KBM-7 (cell line): Measurements from ENCODE around the gene SMIM41.

Source experiments
- DNase-seq: peaks from one replicate; pipeline ENCODE4 v3.0.0-alpha.2; 2015
- in situ Hi-C: fragments of 300-500 bp; cut with MboI; formaldehyde crosslinking; loops from 2 replicates; pipeline ENCODE4 v1.14.3; 2020; ENCODE audit warnings: low sequenced_read_pairs, low pct_unique_long_range_greater_than_20kb, mixed read lengths

SMIM41 gene

GRCh38 chr12:52079576-52080402 is at the start of gene SMIM41:
SMIM41 (plus strand) TSS chr12:52079704; CDS start chr12:52079780, 76 bp downstream.
- in situ Hi-C loops = loop anchor here (10.0 kb wide), 1 partner anchor 45 kb away; no protein-coding TSS in a partner anchor
- DNase-seq = no peak

GRCh38 chr12:52032446-52032803 is 47.1 kb upstream of the SMIM41 start:
- in situ Hi-C loops = loop anchor here (10.0 kb wide), 1 partner anchor 52 kb away; no protein-coding TSS in a partner anchor
- no peak for DNase-seq

GRCh38 chr12:52032804-52033445 is 46.6 kb upstream of the SMIM41 start:
- peak; percentile 90 for DNase-seq
- in situ Hi-C loops = loop anchor here (10.0 kb wide), 1 partner anchor 52 kb away; no protein-coding TSS in a partner anchor

GRCh38 chr12:52033446-52034140 is 45.9 kb upstream of the SMIM41 start:
- no peak for DNase-seq
- in situ Hi-C loops = loop anchor here (10.0 kb wide), 1 partner anchor 51 kb away; no protein-coding TSS in a partner anchor

- in situ Hi-C loops = loop anchor here (10.0 kb wide), 1 partner anchor 50 kb away; no protein-coding TSS in a partner anchor
- DNase-seq = no peak
Measured at GRCh38 chr12:52035190-52035589, 44.3 kb upstream of the SMIM41 start.

GRCh38 chr12:52035926-52036325 is 43.6 kb upstream of the SMIM41 start:
- in situ Hi-C loops = loop anchor here (10.0 kb wide), 1 partner anchor 49 kb away; no protein-coding TSS in a partner anchor
- DNase-seq = no peak

GRCh38 chr12:52036587-52037171 is 42.8 kb upstream of the SMIM41 start:
- in situ Hi-C loops = loop anchor here (10.0 kb wide), 1 partner anchor 48 kb away; no protein-coding TSS in a partner anchor
- DNase-seq = peak; percentile 55

GRCh38 chr12:52037248-52037861 is 42.1 kb upstream of the SMIM41 start:
- DNase-seq = no peak
- in situ Hi-C loops = loop anchor here (10.0 kb wide), 1 partner anchor 47 kb away; no protein-coding TSS in a partner anchor

- no peak for DNase-seq
- in situ Hi-C loops = loop anchor here (10.0 kb wide), 1 partner anchor 46 kb away; no protein-coding TSS in a partner anchor
Measured at GRCh38 chr12:52038447-52038846, 41.1 kb upstream of the SMIM41 start.

- in situ Hi-C loops = no loop called here
- DNase-seq = no peak
Measured at GRCh38 chr12:52041035-52041434, 38.5 kb upstream of the SMIM41 start.

GRCh38 chr12:52041695-52042123 is 37.8 kb upstream of the SMIM41 start:
- DNase-seq = no peak
- in situ Hi-C loops = no loop called here

- DNase-seq = no peak
- in situ Hi-C loops = no loop called here
Measured at GRCh38 chr12:52042706-52043385, 36.7 kb upstream of the SMIM41 start.

- in situ Hi-C loops = no loop called here
- no peak for DNase-seq
Measured at GRCh38 chr12:52043386-52044212, 35.9 kb upstream of the SMIM41 start.

GRCh38 chr12:52044292-52044983 is 35.1 kb upstream of the SMIM41 start:
- in situ Hi-C loops = no loop called here
- no peak for DNase-seq

- peak; percentile 16 for DNase-seq
- in situ Hi-C loops = no loop called here
Measured at GRCh38 chr12:52045794-52046199, 33.7 kb upstream of the SMIM41 start.

- no peak for DNase-seq
- in situ Hi-C loops = no loop called here
Measured at GRCh38 chr12:52046859-52047258, 32.6 kb upstream of the SMIM41 start.

- no peak for DNase-seq
- in situ Hi-C loops = no loop called here
Measured at GRCh38 chr12:52049286-52049685, 30.2 kb upstream of the SMIM41 start.
